SU-DHL-6 (cell line): ENCODE results near the gene CNTNAP4.

Source experiments
- H2AFZ ChIP-seq: fragments of 200-600 bp; sonication (generic); 2 replicates; pipeline ENCODE4 v1.6.1; 2014; ENCODE audit warnings: low read depth, mild to moderate bottlenecking, moderate library complexity, mixed read lengths, antibody characterized with exemption, low read length; ENCODE audit not compliant: severe bottlenecking
- H3F3A ChIP-seq: fragments of 200-600 bp; shearing (Covaris generic); 2 replicates; pipeline ENCODE4 v1.6.0; 2016; ENCODE audit warnings: antibody characterized with exemption, mild to moderate bottlenecking; ENCODE audit not compliant: insufficient read depth
- H3K27ac ChIP-seq: fragments of 200-600 bp; sonication (generic); 2 replicates; pipeline ENCODE4 v1.5.1; 2016; ENCODE audit warnings: low read depth, mild to moderate bottlenecking, low read length, moderate library complexity, mixed read lengths
- H3K27me3 ChIP-seq: fragments of 200-600 bp; sonication (generic), shearing (Covaris generic); 2 replicates; pipeline ENCODE4 v1.6.0; 2014; ENCODE audit warnings: mild to moderate bottlenecking, low read length
- H3K36me3 ChIP-seq: fragments of 200-600 bp; sonication (generic); 2 replicates; pipeline ENCODE4 v1.6.1; 2014; ENCODE audit warnings: mild to moderate bottlenecking, low read length, mixed read lengths
- H3K4me2 ChIP-seq: fragments of 300-600, 200-600 bp; shearing (Covaris generic), sonication (generic); 2 replicates; pipeline ENCODE4 v1.6.0; 2014; ENCODE audit warnings: low read length, low read depth, mild to moderate bottlenecking; ENCODE audit not compliant: poor library complexity, severe bottlenecking
- H3K4me3 ChIP-seq: fragments of 200-600 bp; sonication (generic); 2 replicates; pipeline ENCODE4 v1.5.1; 2014; ENCODE audit warnings: antibody characterized with exemption, low read length, mild to moderate bottlenecking, mixed read lengths; ENCODE audit not compliant: insufficient read depth, poor library complexity, severe bottlenecking
- H3K79me2 ChIP-seq: fragments of 200-600 bp; sonication (generic); 2 replicates; pipeline ENCODE4 v1.6.1; 2014; ENCODE audit warnings: mild to moderate bottlenecking, low read length, moderate library complexity; ENCODE audit not compliant: insufficient read depth
- H3K9ac ChIP-seq: fragments of 200-600 bp; sonication (generic); 2 replicates; pipeline ENCODE4 v1.7.0; 2014; ENCODE audit warnings: mild to moderate bottlenecking, low read length
- H3K9me2 ChIP-seq: fragments of 200-600 bp; sonication (generic); replicated peaks from 2 replicates; pipeline ENCODE4 v1.6.1; 2014; ENCODE audit warnings: low read length; ENCODE audit not compliant: insufficient read depth
- H3K9me3 ChIP-seq: fragments of 200-600 bp; sonication (generic); 2 replicates; pipeline ENCODE4 v1.6.1; 2014; ENCODE audit warnings: low read length, mixed read lengths; ENCODE audit not compliant: insufficient read depth
- H4K20me1 ChIP-seq: fragments of 200-600 bp; sonication (generic); 2 replicates; pipeline ENCODE4 v1.6.1; 2014; ENCODE audit warnings: low read depth, mild to moderate bottlenecking, antibody characterized with exemption, low read length, moderate library complexity, mixed read lengths
- EZH2phosphoT487 ChIP-seq: fragments of 200-600 bp; sonication (generic), shearing (Covaris generic); conservative IDR thresholded peaks from 2 replicates; pipeline ENCODE4 v1.6.1; 2018; ENCODE audit warnings: mild to moderate bottlenecking, antibody characterized with exemption, low read length, moderate library complexity, mixed read lengths
- TF ChIP-seq, protein P1 (sequence below): fragments of 200-600 bp; sonication (generic); IDR thresholded peaks from one replicate; pipeline ENCODE4 v1.5.1; 2017; ENCODE audit warnings: antibody characterized with exemption, mild to moderate bottlenecking, low read length, moderate library complexity; ENCODE audit not compliant: insufficient read depth, poor library complexity, severe bottlenecking

The CNTNAP4 gene

GRCh38 chr16:76335180-76335974, 58.2 kb downstream of the CNTNAP4 start:
- Histone ChIP-seq H3K9me3 (no peaks in the 10 kb centered on the region), H3K36me3 (no peaks in the 10 kb centered on the region), H3K9ac (no peak overlapping the region), H4K20me1 (no peaks in the 10 kb centered on the region), H3K4me3 (no peak overlapping the region), H3K79me2 (no peaks in the 10 kb centered on the region), H3K27ac (no peak overlapping the region), H3K9me2 (no peaks in the 10 kb centered on the region), H3F3A (no peaks in the 10 kb centered on the region), H2AFZ (no peak overlapping the region), H3K4me2 (no peak overlapping the region), H3K27me3 (no peaks in the 10 kb centered on the region)
- TF ChIP-seq EZH2phosphoT487 = no peak
- TF ChIP-seq, protein P1, sequence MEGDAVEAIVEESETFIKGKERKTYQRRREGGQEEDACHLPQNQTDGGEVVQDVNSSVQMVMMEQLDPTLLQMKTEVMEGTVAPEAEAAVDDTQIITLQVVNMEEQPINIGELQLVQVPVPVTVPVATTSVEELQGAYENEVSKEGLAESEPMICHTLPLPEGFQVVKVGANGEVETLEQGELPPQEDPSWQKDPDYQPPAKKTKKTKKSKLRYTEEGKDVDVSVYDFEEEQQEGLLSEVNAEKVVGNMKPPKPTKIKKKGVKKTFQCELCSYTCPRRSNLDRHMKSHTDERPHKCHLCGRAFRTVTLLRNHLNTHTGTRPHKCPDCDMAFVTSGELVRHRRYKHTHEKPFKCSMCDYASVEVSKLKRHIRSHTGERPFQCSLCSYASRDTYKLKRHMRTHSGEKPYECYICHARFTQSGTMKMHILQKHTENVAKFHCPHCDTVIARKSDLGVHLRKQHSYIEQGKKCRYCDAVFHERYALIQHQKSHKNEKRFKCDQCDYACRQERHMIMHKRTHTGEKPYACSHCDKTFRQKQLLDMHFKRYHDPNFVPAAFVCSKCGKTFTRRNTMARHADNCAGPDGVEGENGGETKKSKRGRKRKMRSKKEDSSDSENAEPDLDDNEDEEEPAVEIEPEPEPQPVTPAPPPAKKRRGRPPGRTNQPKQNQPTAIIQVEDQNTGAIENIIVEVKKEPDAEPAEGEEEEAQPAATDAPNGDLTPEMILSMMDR = no peak

DNA sequence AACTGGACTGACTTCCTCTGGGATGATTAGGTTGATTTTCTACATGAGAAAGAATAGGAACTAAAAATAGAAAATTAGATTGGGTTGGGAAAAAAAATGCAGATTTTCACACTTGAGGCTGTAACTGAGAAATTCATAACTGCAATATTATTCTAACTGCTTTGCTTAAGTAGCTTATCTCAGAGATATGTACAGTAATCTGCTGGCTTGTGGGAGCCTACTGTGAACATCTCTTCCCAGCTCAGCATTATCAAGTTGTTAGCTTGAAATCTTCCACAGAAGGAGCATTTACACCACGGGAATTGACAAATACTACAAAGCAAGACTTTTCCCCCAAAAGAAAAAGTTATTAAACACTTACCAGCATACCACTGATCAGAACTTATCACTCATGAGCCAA, 58.9 kb downstream of the CNTNAP4 start:
- H3K9ac ChIP-seq = no peak overlapping the region
- H3K4me2 ChIP-seq = no peak overlapping the region
- H4K20me1 ChIP-seq = no peaks in the 10 kb centered on the region
- no peaks in the 10 kb centered on the region for H3K27me3 ChIP-seq
- no peak for TF ChIP-seq EZH2phosphoT487
- TF ChIP-seq, protein P1 = no peak
- H3K27ac ChIP-seq = no peak overlapping the region
- H3K36me3 ChIP-seq = no peaks in the 10 kb centered on the region
- no peaks in the 10 kb centered on the region for H3F3A ChIP-seq
- no peaks in the 10 kb centered on the region for H3K9me2 ChIP-seq
- H3K9me3 ChIP-seq = no peaks in the 10 kb centered on the region
- no peak overlapping the region for H3K4me3 ChIP-seq
- H3K79me2 ChIP-seq = no peaks in the 10 kb centered on the region
- no peak overlapping the region for H2AFZ ChIP-seq

GRCh38 chr16:76338472-76338871, 61.3 kb downstream of the CNTNAP4 start:
- Histone ChIP-seq H3K36me3 (no peaks in the 10 kb centered on the region), H3K27me3 (no peaks in the 10 kb centered on the region), H3K79me2 (no peaks in the 10 kb centered on the region), H3K9me3 (no peaks in the 10 kb centered on the region), H3K4me2 (no peak overlapping the region), H3F3A (no peaks in the 10 kb centered on the region), H3K4me3 (no peak overlapping the region), H3K9me2 (no peaks in the 10 kb centered on the region), H2AFZ (no peak overlapping the region), H4K20me1 (no peaks in the 10 kb centered on the region), H3K27ac (no peak overlapping the region), H3K9ac (no peak overlapping the region)
- TF ChIP-seq EZH2phosphoT487 = no peak
- TF ChIP-seq, protein P1 = no peak
